ENCODE measurements around the gene YOD1. TPM values are rescaled to one million over a fixed set of nuclear protein-coding genes. Genes with fewer than 3 reads are reported as not detected.
A peak's percentile ranks its signal among the peaks of the same experiment; 100 is the strongest.
"Not testable (repeated sequence)": the region's sequence is repeated elsewhere in the genome, so short reads cannot be mapped to it uniquely, and the experiment has no call there.

The YOD1 gene
- total RNA-seq, 5 donors from 2014 or later (not counting 1 experiment from before 2014, with no cell fraction given) = 7.8 to 13.5 (median 8.7) TPM

- no peaks in the 10 kb centered on the region for H3K9me3 ChIP-seq
- Mint-ChIP-seq H3K4me1 (peaks cover 76 to 82% (median 78%) of the 10 kb centered on the region in 3 donors), H3K4me3 (peak overlapping the region; percentile 94 to 99 (median 99)), H3K27ac (peak overlapping the region; percentile 89 to 96), H3K27me3 (no peaks in the 10 kb centered on the region), H3K36me3 (peaks cover 27% of the 10 kb centered on the region), H3K9me3 (no peaks in the 10 kb centered on the region)
- peaks cover 18 to 32% of the 10 kb centered on the region in 2 experiments for H3K4me1 ChIP-seq (ENCODE audit: control insufficient read depth in 1 of 2, extremely low read depth in 1 of 2, insufficient read depth in 2 of 2, low read length in 2 of 2)
- H3K36me3 ChIP-seq (ENCODE audit: control insufficient read depth in 2 of 2, extremely low read depth in 1 of 2, insufficient read depth in 1 of 2, low read length in 1 of 2) = peaks cover 0 to 28% of the 10 kb centered on the region in 2 donors
- H3K4me3 ChIP-seq (ENCODE audit: control insufficient read depth in 1 of 2, extremely low read depth in 1 of 2, low read length in 1 of 2) = no peak overlapping the region
- WGBS (ENCODE audit: insufficient coverage) = 83% methylated on average over 6 of the region's 8 CpGs
- H3K27ac ChIP-seq (ENCODE audit: low read length) = peak overlapping the region; percentile 79
- CTCF ChIA-PET = interaction anchor here (0.6 to 1.7 kb wide), 14 partner anchors 12 to 450 kb away, joined by 3 to 13 read pairs (median 4); partner anchors contain the start of gene CD55 (in 1 of the 2)
- POLR2A ChIA-PET = interaction anchor here in 1 of 2 donors (0.7 kb wide), 1 partner anchor 740 kb away, joined by 3 read pairs; no protein-coding TSS in a partner anchor
- no peaks in the 10 kb centered on the region for H3K27me3 ChIP-seq (replicated peaks in 1 of 2; ENCODE audit: control insufficient read depth in 2 of 2, extremely low read depth in 1 of 2, insufficient read depth in 2 of 2, low read length in 1 of 2)
- ATAC-seq (replicated peaks in 1 of 4) = no peak
- DNase-seq = no peak
These were observed 1.5 kb downstream of the YOD1 start for GRCh38 chr1:207049514-207049913.

- peaks cover 78 to 82% (median 80%) of the 10 kb centered on the region in 3 donors for H3K4me1 Mint-ChIP-seq
- Histone ChIP-seq H3K36me3 (ENCODE audit: control insufficient read depth in 2 of 2, extremely low read depth in 1 of 2, insufficient read depth in 1 of 2, low read length in 1 of 2) (peaks cover 0 to 28% of the 10 kb centered on the region in 2 donors), H3K27ac (ENCODE audit: low read length) (no peak overlapping the region), H3K4me3 (ENCODE audit: control insufficient read depth in 1 of 2, extremely low read depth in 1 of 2, low read length in 1 of 2) (no peak overlapping the region), H3K9me3 (no peaks in the 10 kb centered on the region), H3K4me1 (ENCODE audit: control insufficient read depth in 1 of 2, extremely low read depth in 1 of 2, insufficient read depth in 2 of 2, low read length in 2 of 2) (peaks cover 18 to 32% of the 10 kb centered on the region in 2 experiments), H3K27me3 (replicated peaks in 1 of 2; ENCODE audit: control insufficient read depth in 2 of 2, extremely low read depth in 1 of 2, insufficient read depth in 2 of 2, low read length in 1 of 2) (no peaks in the 10 kb centered on the region)
- no peaks in the 10 kb centered on the region for H3K9me3 Mint-ChIP-seq
- CTCF ChIA-PET = interaction anchor here (0.6 to 1.7 kb wide), 5 partner anchors 29 to 440 kb away, joined by 3 to 13 read pairs (median 5); no protein-coding TSS in a partner anchor
- DNase-seq = no peak
- no peak for ATAC-seq (replicated peaks in 1 of 4)
- H3K27ac Mint-ChIP-seq = peak overlapping the region in 1 of 2 donors; percentile 8
- H3K36me3 Mint-ChIP-seq = peaks cover 27% of the 10 kb centered on the region
- POLR2A ChIA-PET = interaction anchor here in 1 of 2 donors (0.6 kb wide), 1 partner anchor 487 kb away, joined by 6 read pairs; no protein-coding TSS in a partner anchor
- H3K4me3 Mint-ChIP-seq = peak overlapping the region in 1 of 3 donors; percentile 99
- WGBS (ENCODE audit: insufficient coverage) = 58% methylated on average over 2 of the region's 4 CpGs
- no peaks in the 10 kb centered on the region for H3K27me3 Mint-ChIP-seq
These were observed 2.0 kb downstream of the YOD1 start for GRCh38 chr1:207049054-207049453.

GRCh38 chr1:207048041-207048440 is 3.0 kb downstream of the YOD1 start:
- 89% methylated on average over 5 of the region's 6 CpGs for WGBS (ENCODE audit: insufficient coverage)
- Mint-ChIP-seq H3K4me3 (no peak overlapping the region), H3K27ac (no peak overlapping the region), H3K4me1 (peaks cover 74 to 80% (median 78%) of the 10 kb centered on the region in 3 donors), H3K27me3 (no peaks in the 10 kb centered on the region), H3K36me3 (peaks cover 27% of the 10 kb centered on the region), H3K9me3 (no peaks in the 10 kb centered on the region)
- ChIA-PET POLR2A (no interaction called here), CTCF (no interaction called here)
- H3K27me3 ChIP-seq (replicated peaks in 1 of 2; ENCODE audit: control insufficient read depth in 2 of 2, extremely low read depth in 1 of 2, insufficient read depth in 2 of 2, low read length in 1 of 2) = no peaks in the 10 kb centered on the region
- H3K36me3 ChIP-seq (ENCODE audit: control insufficient read depth in 2 of 2, extremely low read depth in 1 of 2, insufficient read depth in 1 of 2, low read length in 1 of 2) = peaks cover 0 to 28% of the 10 kb centered on the region in 2 donors
- DNase-seq = no peak
- no peaks in the 10 kb centered on the region for H3K9me3 ChIP-seq
- peaks cover 18 to 25% of the 10 kb centered on the region in 2 experiments for H3K4me1 ChIP-seq (ENCODE audit: control insufficient read depth in 1 of 2, extremely low read depth in 1 of 2, insufficient read depth in 2 of 2, low read length in 2 of 2)
- H3K27ac ChIP-seq (ENCODE audit: low read length) = no peak overlapping the region
- no peak for ATAC-seq (replicated peaks in 1 of 4)
- H3K4me3 ChIP-seq (ENCODE audit: control insufficient read depth in 1 of 2, extremely low read depth in 1 of 2, low read length in 1 of 2) = no peak overlapping the region

DNA sequence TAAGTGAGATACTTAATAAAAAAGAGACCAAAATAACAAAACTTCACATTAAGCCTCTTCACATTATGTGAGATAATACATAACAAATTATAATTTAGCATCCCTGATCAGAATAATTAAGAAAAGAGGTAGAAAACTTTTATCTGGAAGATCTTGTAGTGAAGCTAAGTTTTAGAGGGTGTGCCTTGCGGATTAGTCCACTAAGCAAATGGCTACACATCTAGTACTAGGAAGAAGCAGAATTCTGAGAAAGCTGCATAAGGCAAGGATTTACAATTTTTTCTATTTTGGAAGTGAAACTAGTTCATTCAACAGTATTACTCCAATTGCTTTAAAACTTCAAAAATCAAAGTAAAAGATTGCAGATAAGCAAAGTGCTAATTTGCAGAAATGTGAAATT is 3.5 kb downstream of the YOD1 start:
- H3K9me3 Mint-ChIP-seq = no peaks in the 10 kb centered on the region
- H3K4me3 ChIP-seq (ENCODE audit: control insufficient read depth in 1 of 2, extremely low read depth in 1 of 2, low read length in 1 of 2) = no peak overlapping the region
- no CpG with 5 or more reads among the region's 1 CpG for WGBS (ENCODE audit: insufficient coverage)
- H3K4me1 Mint-ChIP-seq = peaks cover 74 to 80% (median 76%) of the 10 kb centered on the region in 3 donors
- no peak overlapping the region for H3K4me3 Mint-ChIP-seq
- peaks cover 0 to 28% of the 10 kb centered on the region in 2 donors for H3K36me3 ChIP-seq (ENCODE audit: control insufficient read depth in 2 of 2, extremely low read depth in 1 of 2, insufficient read depth in 1 of 2, low read length in 1 of 2)
- no peaks in the 10 kb centered on the region for H3K27me3 ChIP-seq (replicated peaks in 1 of 2; ENCODE audit: control insufficient read depth in 2 of 2, extremely low read depth in 1 of 2, insufficient read depth in 2 of 2, low read length in 1 of 2)
- ATAC-seq (replicated peaks in 1 of 4) (no peak), DNase-seq (no peak)
- no peaks in the 10 kb centered on the region for H3K27me3 Mint-ChIP-seq
- H3K27ac ChIP-seq (ENCODE audit: low read length) = no peak overlapping the region
- ChIA-PET POLR2A (no interaction called here), CTCF (interaction anchor here (0.5 to 1.2 kb wide), 2 partner anchors 11 to 231 kb away, joined by 3 read pairs; no protein-coding TSS in a partner anchor)
- peaks cover 18 to 21% of the 10 kb centered on the region in 2 experiments for H3K4me1 ChIP-seq (ENCODE audit: control insufficient read depth in 1 of 2, extremely low read depth in 1 of 2, insufficient read depth in 2 of 2, low read length in 2 of 2)
- H3K36me3 Mint-ChIP-seq = peaks cover 30% of the 10 kb centered on the region
- no peaks in the 10 kb centered on the region for H3K9me3 ChIP-seq
- H3K27ac Mint-ChIP-seq = no peak overlapping the region

DNA sequence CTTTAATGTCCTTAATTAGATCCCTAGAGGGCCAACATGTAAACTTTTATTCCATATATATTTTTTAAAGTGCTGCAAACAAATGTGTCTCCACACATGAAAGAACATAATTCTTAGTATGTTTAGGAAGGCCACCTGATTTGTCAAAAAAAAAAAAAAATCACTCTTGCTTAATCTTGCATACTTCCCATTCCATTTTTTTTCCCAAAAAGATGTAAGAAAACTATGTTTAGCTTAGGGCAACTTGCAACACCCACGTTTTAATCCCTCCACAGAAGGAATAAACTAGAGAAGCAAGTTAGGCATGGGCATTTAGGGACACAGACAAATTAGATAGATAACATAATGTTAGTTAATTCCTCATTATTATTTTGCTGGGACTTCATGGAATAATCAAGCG is 5.6 kb downstream of the YOD1 start:
- DNase-seq (no peak), ATAC-seq (replicated peaks in 1 of 4) (no peak)
- H3K9me3 ChIP-seq = no peaks in the 10 kb centered on the region
- peaks cover 62 to 76% (median 71%) of the 10 kb centered on the region in 3 donors for H3K4me1 Mint-ChIP-seq
- no peak overlapping the region for H3K27ac Mint-ChIP-seq
- no peaks in the 10 kb centered on the region for H3K9me3 Mint-ChIP-seq
- 100% methylated on average over 1 of the region's 2 CpGs for WGBS (ENCODE audit: insufficient coverage)
- H3K27me3 Mint-ChIP-seq = no peaks in the 10 kb centered on the region
- peaks cover 5 to 17% of the 10 kb centered on the region in 2 experiments for H3K4me1 ChIP-seq (ENCODE audit: control insufficient read depth in 1 of 2, extremely low read depth in 1 of 2, insufficient read depth in 2 of 2, low read length in 2 of 2)
- peaks cover 31% of the 10 kb centered on the region for H3K36me3 Mint-ChIP-seq
- H3K4me3 ChIP-seq (ENCODE audit: control insufficient read depth in 1 of 2, extremely low read depth in 1 of 2, low read length in 1 of 2) = no peak overlapping the region
- H3K27ac ChIP-seq (ENCODE audit: low read length) = no peak overlapping the region
- ChIA-PET CTCF (interaction anchor here in 1 of 2 donors (0.7 to 0.9 kb wide), 2 partner anchors 16 to 329 kb away, joined by 3 to 4 read pairs; no protein-coding TSS in a partner anchor), POLR2A (interaction anchor here (0.5 to 0.7 kb wide), 3 partner anchors 33 to 428 kb away, joined by 3 to 4 read pairs (median 4); no protein-coding TSS in a partner anchor)
- H3K36me3 ChIP-seq (ENCODE audit: control insufficient read depth in 2 of 2, extremely low read depth in 1 of 2, insufficient read depth in 1 of 2, low read length in 1 of 2) = peaks cover 0 to 28% of the 10 kb centered on the region in 2 donors
- no peaks in the 10 kb centered on the region for H3K27me3 ChIP-seq (replicated peaks in 1 of 2; ENCODE audit: control insufficient read depth in 2 of 2, extremely low read depth in 1 of 2, insufficient read depth in 2 of 2, low read length in 1 of 2)
- no peak overlapping the region for H3K4me3 Mint-ChIP-seq

GRCh38 chr1:207041397-207041796 is 9.6 kb downstream of the YOD1 start:
- H3K27ac ChIP-seq (ENCODE audit: low read length); H3K27ac Mint-ChIP-seq; ATAC-seq (replicated peaks in 1 of 4); H3K4me1 ChIP-seq (ENCODE audit: control insufficient read depth in 1 of 2, extremely low read depth in 1 of 2, insufficient read depth in 2 of 2, low read length in 2 of 2); H3K4me3 Mint-ChIP-seq; H3K9me3 ChIP-seq; H3K27me3 ChIP-seq (replicated peaks in 1 of 2; ENCODE audit: control insufficient read depth in 2 of 2, extremely low read depth in 1 of 2, insufficient read depth in 2 of 2, low read length in 1 of 2); H3K27me3 Mint-ChIP-seq; H3K9me3 Mint-ChIP-seq; H3K4me3 ChIP-seq (ENCODE audit: control insufficient read depth in 1 of 2, extremely low read depth in 1 of 2, low read length in 1 of 2); H3K36me3 ChIP-seq (ENCODE audit: control insufficient read depth in 2 of 2, extremely low read depth in 1 of 2, insufficient read depth in 1 of 2, low read length in 1 of 2); POLR2A ChIA-PET; DNase-seq: not testable (repeated sequence)
- peaks cover 29 to 42% (median 38%) of the 10 kb centered on the region in 3 donors for H3K4me1 Mint-ChIP-seq
- peaks cover 15% of the 10 kb centered on the region for H3K36me3 Mint-ChIP-seq
- no CpG with 5 or more reads among the region's 2 CpGs for WGBS (ENCODE audit: insufficient coverage)
- CTCF ChIA-PET = interaction anchor here in 1 of 2 donors (1.0 kb wide), 1 partner anchor 12 kb away, joined by 3 read pairs; the partner anchor contains the start of gene PFKFB2

Measured in T-cell (primary cell).